RWPE2 (cell line): ENCODE measurements around the gene RANBP1.

Source experiments
- ATAC-seq: fragments of 200-7000 bp; cut with Tn5 transposase; 3 replicates; pipeline ENCODE4 v1.9.1; 2021; ENCODE audit warnings: low read depth
- DNase-seq: peaks from one replicate; pipeline ENCODE4 v3.0.0-alpha.2; 2020; ENCODE audit warnings: low spot score
- H3K27ac ChIP-seq: fragments of 450-650 bp; 2 replicates; pipeline ENCODE4 v1.5.1; 2017; ENCODE audit warnings: mild to moderate bottlenecking; ENCODE audit not compliant: poor library complexity, severe bottlenecking
- H3K27me3 ChIP-seq: fragments of 250-450 bp; sonication (Bioruptor Pico); 2 replicates; pipeline ENCODE4 v1.5.1; 2021; ENCODE audit warnings: mild to moderate bottlenecking, moderate library complexity; ENCODE audit not compliant: insufficient read depth, poor library complexity, severe bottlenecking
- H3K36me3 ChIP-seq: fragments of 250-450 bp; sonication (Bioruptor Pico); 2 replicates; pipeline ENCODE4 v1.5.1; 2020; ENCODE audit warnings: low read depth, mild to moderate bottlenecking, moderate library complexity
- H3K4me1 ChIP-seq: fragments of 250-450 bp; sonication (Bioruptor Pico); 2 replicates; pipeline ENCODE4 v1.5.1; 2021; ENCODE audit warnings: mild to moderate bottlenecking, moderate library complexity; ENCODE audit not compliant: insufficient read depth, poor library complexity, severe bottlenecking
- H3K4me3 ChIP-seq: fragments of 250-450 bp; sonication (Bioruptor Pico); 2 replicates; pipeline ENCODE4 v1.5.1; 2021; ENCODE audit warnings: mild to moderate bottlenecking, moderate library complexity; ENCODE audit not compliant: severe bottlenecking
- H3K9me3 ChIP-seq: fragments of 250-450 bp; sonication (Bioruptor Pico); 2 replicates; pipeline ENCODE4 v1.5.1; 2021; ENCODE audit warnings: mild to moderate bottlenecking, moderate library complexity; ENCODE audit not compliant: severe bottlenecking
- CTCF ChIP-seq: fragments of 450-650 bp; IDR thresholded peaks from one replicate; pipeline ENCODE4 v1.5.1; 2017; ENCODE audit warnings: mild to moderate bottlenecking, moderate library complexity; ENCODE audit not compliant: poor library complexity, severe bottlenecking

The RANBP1 gene

GRCh38 chr22:20085651-20086050, 30.3 kb upstream of the RANBP1 start:
- TF ChIP-seq CTCF: no peak
- DNase-seq (no peak), ATAC-seq (no peak)
- peaks cover 4% of the 10 kb centered on the region for H3K9me3 ChIP-seq
- no peaks in the 10 kb centered on the region for H3K27me3 ChIP-seq
- no peak overlapping the region for H3K27ac ChIP-seq
- peaks cover 3% of the 10 kb centered on the region for H3K4me1 ChIP-seq
- H3K4me3 ChIP-seq: no peak overlapping the region
- H3K36me3 ChIP-seq: peaks cover 92% of the 10 kb centered on the region

GRCh38 chr22:20086101-20086599, 29.8 kb upstream of the RANBP1 start:
- Histone ChIP-seq H3K4me1 (peaks cover 3% of the 10 kb centered on the region), H3K27ac (no peak overlapping the region), H3K27me3 (no peaks in the 10 kb centered on the region), H3K36me3 (peaks cover 97% of the 10 kb centered on the region), H3K9me3 (peaks cover 4% of the 10 kb centered on the region), H3K4me3 (no peak overlapping the region)
- DNase-seq (no peak), ATAC-seq (no peak)
- TF ChIP-seq CTCF: no peak

- ATAC-seq (no peak), DNase-seq (no peak)
- no peak for TF ChIP-seq CTCF
- Histone ChIP-seq H3K27ac (no peak overlapping the region), H3K27me3 (no peaks in the 10 kb centered on the region), H3K4me3 (no peak overlapping the region), H3K9me3 (peaks cover 4% of the 10 kb centered on the region), H3K36me3 (peaks cover 97% of the 10 kb centered on the region), H3K4me1 (no peaks in the 10 kb centered on the region)
These were observed 29.1 kb upstream of the RANBP1 start for GRCh38 chr22:20086763-20087162.

- no peak for DNase-seq
- H3K36me3 ChIP-seq: peaks cover 97% of the 10 kb centered on the region
These were observed 28.3 kb upstream of the RANBP1 start for GRCh38 chr22:20087319-20088262.

More at GRCh38 chr22:20087319-20088262, 28.3 kb upstream of the RANBP1 start:
- TF ChIP-seq CTCF: no peak
- Histone ChIP-seq H3K27ac (no peak overlapping the region), H3K27me3 (no peaks in the 10 kb centered on the region), H3K4me1 (no peaks in the 10 kb centered on the region), H3K9me3 (peaks cover 4% of the 10 kb centered on the region), H3K4me3 (no peak overlapping the region)
- ATAC-seq: no peak
